ENCODE results near the gene TLE5.
A peak's percentile ranks its signal among the peaks of the same experiment; 100 is the strongest.

TLE5 gene

GRCh38 chr19:3062165-3063105, at the start of gene TLE5:
TLE5 (minus strand) TSS chr19:3062495; CDS start chr19:3062200, 295 bp downstream.
- DNase-seq: peak in 1 of 2 experiments; percentile 72

DNA sequence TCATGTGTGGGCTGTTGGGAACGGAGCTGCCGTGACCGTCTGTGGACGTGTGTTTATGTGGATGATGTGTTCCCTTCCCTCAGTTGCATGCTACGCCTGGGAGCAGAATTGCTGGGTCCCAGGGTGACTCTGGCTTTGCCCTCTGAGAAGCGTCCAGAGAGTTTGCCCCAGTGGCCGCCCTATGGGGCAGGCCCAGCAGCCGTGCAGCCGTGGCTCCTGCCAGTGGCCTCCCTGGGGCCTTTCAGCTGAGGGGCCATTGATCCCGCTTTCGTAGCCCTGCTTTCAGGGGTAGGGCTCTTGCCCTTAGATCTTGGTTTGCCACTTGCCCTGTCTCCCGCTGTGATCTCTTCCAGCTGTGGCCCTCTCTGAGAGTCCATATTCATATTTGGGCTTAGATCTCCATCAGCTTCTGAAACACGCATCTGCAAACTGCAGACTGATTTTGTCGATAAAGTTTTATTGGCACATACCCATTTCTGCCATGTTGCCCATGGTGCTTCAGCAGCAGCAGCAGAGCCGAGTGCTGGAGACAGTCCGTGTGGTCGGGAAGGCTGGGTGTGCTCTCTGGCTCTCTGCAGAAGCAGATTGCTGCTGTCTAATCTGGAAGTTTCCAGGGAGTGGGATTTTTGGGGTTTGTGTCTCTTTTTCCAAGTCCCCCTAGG, 49.4 kb upstream of the TLE5 start:
- DNase-seq: no peak

DNA sequence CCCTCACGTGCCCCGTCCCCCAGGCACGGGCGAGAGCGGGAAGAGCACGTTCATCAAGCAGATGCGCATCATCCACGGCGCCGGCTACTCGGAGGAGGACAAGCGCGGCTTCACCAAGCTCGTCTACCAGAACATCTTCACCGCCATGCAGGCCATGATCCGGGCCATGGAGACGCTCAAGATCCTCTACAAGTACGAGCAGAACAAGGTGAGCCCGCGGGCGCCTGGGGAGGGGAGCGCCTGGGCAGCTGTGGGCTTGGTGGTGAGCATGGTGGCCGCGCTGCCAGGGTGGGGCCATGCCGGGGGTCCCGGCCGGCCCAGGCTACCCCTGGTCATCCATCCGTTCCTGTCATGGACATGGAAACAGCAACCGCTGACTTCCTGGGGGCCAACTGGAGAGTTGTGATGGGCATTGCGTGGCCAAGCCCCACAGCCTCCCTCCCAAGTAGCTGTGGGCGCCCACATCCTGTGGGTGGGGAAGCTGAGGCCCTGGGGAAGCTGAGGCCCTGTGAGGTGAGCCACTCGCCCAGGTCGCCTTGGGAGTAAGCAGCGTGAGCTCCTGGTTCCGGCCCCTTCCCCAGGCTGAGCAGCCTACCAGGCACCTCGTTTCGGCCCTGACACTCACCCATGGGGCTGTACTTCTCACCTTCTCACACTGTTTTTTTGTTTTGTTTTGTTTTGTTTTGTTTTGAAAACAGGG, 48.0 kb upstream of the TLE5 start:
- no peak for DNase-seq

GRCh38 chr19:3109491-3109890, 47.2 kb upstream of the TLE5 start:
- no peak for DNase-seq

- DNase-seq: peak; percentile 34 to 80
Observed at GRCh38 chr19:3108775-3109174, 46.5 kb upstream of the TLE5 start.

DNA sequence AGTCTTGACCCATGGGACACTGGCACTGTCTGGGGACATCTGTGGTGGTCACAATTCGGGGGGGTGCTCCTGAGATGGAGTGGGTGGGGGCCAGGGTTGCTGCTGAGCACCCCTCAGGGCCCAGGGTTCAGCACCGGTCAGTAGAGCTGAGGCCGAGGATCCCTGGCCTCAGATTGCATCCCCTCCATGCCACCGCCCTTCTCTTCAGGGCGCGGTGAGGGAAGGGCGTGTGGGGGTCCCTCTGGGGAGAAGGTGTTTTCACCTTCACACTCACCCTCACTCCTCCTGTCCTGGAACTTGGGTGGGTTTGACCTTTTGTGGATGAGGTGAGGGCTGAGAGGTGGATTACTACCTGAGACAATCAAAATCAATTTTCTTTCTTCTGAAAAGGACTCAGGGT, 45.4 kb upstream of the TLE5 start:
- no peak for DNase-seq

DNA sequence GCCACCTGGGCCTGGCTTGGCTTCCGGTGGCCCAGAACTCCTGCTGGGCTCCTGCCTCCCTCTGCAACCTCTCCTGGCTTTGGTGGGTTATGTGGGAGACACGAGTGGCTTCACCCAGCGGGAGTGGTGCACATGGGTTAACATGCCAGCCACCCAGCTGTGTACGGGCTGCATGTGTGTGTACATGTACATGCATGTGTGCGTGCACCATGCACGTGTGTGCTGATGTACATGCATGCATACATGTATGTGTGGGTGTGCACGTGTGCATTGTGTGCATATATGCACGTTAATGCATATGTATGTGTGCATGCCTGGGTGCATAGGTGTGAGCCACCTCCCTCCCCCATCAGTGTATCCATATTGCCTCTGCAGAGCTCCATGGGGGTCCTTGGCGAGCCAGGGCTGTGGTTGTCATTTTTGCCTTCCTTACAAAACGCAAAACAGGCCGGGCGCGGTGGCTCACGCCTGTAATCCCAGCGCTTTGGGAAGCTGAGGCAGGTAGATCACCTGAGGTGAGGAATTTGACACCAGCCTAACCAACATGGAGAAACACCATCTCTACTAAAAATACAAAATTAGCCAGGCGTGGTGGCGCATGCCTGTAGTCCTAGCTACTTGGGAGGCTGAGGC, 44.3 kb upstream of the TLE5 start:
- DNase-seq: no peak

DNA sequence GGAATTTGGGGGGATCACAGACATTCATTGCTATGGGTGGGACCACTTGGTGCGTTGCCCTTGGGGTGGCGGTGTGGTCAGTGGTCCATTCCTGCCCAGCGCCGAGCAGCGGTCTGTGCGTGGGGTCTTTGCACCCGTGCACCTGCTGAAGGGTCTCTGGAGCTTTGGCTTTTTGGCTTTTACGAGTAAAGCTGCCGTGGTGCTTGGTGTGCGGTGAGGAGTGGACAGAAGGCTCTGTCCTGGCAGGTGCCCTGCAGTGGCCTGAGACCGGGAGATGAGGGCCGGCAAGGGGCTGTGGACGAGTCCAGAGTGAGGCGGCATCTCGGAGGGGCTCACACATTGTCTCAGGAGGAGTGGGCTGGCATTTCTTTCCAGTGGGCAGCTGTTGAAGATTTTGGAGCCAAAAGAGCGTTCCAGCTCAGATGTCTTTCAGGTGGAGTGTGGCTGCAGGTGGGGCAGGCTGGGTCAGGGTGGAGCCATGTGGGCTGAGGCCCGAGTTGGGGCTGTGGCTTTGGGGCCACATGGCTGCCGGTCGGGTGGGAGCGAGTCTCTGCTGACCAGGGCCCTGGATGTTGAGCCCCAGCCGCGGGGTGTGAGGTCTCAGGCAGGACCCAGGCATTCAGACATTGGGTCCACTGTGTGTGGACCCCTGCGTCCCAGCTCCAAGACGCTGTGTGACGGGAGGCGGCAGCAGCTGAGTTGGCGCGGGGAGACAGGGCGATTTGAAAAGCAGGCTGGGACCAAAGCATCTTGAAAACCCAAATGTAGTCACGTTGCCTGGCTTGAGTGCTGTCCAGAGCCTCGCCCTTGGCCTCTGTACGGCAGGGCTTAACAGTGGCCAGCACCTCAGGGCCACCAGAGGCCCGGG, 43.6 kb upstream of the TLE5 start:
- DNase-seq: no peak

GRCh38 chr19:3104708-3104983, 42.4 kb upstream of the TLE5 start:
- no peak for DNase-seq

DNA sequence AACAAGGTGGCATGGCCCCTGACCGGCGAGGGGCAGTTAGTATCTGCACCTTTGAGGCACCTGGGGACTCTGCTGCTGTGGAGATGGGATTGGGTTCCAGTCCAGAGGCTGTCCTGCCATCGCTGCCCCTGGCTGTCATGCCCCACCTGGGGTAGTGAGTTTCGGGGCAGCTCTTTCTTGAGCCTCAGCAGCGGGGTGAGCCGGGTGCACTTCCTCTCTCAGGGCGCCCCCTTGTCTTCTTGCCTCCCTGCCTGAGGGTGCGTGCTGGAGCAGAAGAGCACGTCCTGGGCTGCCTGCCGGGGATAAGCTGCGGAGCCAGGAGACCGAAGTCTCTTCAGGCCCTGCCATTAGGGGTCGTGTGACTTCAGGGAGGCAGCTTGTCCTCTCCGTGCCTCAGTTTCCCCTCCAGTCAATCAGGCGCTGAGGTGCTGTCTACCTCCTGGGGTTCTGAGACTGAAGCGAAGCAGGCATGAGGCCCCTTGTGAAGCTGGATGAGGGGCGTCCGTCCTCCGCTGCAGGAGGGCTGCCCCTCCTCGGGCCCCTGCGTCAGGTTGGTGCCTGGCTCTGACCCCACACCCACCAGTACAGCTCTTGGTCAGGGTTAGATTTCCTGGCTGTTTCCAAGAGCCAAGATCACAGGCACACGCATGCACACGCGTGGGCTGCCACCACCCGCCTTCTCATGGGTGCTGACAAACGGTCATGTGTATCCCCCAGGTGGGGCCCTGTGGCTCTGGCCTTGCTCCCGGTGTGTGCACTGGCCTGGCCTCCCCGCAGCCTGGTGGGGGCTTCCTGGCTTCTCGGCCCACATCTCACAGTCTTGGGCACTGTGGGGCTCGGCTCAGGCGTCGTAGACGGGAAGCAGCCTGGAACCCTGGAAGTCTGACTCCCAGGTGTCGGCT, 40.2 kb upstream of the TLE5 start:
- DNase-seq: no peak

DNA sequence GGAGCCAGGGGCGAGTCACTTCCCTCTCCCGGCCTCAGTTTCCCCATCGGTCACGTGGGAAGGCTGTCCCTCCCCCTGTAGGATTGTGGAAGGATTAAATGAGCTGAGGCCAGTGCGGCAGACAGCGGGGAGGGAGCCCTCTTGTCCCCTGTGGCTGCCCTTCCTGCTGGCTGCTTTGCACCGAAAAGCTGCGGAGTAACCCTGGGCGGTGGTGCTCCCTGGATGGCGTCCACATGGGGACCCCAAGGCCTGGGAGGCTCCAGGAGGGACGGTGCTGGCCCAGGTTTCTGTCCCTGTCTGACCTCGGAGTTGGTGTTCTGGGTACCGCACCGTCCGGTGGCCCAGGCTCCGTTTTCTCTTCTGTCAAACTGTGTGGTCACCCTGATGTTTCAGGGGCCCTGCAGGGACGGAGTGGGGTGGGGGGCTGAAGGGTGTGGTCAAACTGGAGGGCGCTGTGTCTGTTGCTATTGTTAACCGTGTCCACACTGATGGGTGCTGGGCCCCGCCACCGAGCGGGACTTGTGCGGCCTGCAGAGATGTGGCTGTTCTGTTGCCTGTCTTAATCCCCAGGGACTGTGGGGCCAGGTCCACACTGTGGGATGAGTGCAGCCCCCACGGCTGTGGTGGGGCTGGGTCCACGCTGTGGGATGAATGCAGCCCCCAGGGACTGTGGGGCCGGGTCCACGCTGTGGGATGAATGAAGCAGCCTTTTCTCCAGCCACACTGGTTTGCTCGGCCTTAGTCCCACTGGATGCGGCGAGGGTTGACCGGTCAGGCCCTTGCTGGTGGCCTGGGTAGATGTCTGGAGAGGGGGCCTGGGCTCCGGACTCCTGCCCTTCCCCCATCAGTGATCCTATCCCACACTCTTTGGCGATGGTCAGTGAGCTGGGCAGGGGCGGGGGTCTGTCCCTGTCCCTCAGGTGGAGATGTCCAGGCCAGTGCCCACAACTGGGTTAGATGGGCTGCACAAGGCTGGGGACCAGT, 38.7 kb upstream of the TLE5 start:
- DNase-seq: no peak

DNA sequence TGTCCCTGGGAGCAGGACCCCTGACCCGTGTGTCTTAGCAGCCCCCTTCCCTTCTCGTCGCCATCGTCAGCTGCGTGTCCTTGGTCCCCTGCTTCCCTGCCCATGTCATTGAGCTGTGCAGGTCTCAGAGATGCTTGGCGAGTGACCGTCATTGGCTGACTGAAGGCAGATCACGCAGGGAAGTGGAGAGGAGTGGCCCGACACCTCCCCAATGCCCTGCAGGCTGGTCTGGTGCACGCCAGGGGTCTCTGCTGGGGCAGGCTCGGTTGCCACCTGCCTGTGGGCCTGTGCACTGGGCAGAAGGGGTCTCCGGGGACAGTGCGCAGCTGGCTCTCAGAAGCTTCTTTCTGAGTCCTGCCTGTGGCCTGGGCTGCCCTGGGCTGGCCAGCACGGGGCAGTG, 38.0 kb upstream of the TLE5 start:
- no peak for DNase-seq

DNA sequence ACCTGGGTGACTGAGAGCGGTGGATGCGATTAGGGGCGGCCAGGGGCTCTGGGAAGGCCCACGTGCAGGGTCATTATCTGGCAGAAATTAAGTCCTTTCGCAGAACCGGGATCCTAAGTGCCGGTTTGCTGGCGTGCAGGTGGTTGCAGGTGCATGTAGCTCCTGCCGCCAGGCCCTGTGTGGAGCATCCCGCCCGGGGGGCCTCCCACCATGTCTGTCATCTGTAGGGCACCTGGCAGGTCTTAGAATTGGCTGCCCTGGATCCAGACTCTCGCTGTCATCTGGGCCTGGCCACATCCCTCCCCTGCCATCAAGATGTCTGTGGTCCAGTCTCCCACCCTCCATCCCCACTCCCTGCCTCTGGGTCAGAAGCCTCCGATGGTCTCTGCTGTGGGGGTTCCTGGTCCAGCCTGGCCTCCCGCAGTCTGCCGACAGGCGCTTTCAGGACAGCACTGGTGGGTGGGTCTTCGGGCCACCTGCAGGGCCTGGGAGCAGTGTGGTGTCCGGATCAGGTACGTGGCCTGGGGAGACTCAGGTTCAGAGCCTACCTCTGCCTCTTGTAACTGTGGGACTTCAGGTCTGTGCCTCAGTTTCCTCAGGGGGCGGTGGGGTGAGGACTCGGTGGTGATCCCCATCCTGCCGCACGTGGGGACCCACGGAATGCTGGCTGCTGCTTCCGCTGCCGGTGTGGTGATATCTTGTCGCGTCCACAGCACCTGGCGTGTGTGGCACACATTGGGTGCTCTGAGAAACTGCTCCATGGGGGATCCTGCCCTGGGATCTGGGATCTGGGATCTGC, 37.3 kb upstream of the TLE5 start:
- DNase-seq: no peak

- DNase-seq: no peak
Observed at GRCh38 chr19:3098515-3099346, 36.4 kb upstream of the TLE5 start.

DNA sequence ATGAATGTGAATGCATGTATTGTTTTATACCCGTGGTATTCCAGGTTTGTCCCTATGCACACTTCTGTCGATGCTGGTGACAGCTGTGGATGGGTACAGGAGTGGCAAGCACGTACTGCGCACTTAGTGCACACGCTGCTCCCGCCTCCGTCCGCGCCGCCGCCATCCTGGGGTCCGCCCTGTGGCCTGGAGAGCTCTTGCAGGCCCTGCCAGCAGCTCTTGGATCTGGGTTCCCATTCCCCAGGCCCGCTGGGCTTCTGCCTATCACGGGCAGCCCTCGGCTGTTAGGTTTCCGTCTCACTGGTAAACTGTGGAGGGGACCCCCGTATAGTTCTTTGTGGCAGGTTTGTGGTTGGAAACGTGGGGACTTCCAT, 35.8 kb upstream of the TLE5 start:
- DNase-seq: no peak

- DNase-seq: no peak
Observed at GRCh38 chr19:3097442-3097871, 35.2 kb upstream of the TLE5 start.

DNA sequence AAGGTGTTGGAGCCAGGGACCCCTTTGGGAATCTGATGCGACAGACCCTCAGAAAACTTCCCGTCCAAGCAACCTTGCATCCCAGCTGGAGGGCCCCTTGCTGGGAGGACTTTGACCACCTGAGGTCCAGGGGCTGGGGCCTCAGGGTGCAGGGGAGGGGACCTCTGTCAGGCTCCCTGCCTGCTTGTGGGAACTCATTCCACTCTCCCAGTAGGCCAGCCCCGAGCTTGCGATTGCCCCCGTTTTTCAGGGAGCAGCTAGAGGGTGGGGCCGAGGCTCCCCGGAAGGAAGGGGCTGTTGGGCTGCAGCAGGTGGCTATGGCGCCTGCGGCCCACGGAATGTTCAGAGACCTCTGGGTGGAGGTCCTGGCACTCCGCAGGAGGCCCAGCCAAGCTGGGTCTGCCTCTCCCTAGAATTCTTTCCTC, 34.6 kb upstream of the TLE5 start:
- DNase-seq: no peak

DNA sequence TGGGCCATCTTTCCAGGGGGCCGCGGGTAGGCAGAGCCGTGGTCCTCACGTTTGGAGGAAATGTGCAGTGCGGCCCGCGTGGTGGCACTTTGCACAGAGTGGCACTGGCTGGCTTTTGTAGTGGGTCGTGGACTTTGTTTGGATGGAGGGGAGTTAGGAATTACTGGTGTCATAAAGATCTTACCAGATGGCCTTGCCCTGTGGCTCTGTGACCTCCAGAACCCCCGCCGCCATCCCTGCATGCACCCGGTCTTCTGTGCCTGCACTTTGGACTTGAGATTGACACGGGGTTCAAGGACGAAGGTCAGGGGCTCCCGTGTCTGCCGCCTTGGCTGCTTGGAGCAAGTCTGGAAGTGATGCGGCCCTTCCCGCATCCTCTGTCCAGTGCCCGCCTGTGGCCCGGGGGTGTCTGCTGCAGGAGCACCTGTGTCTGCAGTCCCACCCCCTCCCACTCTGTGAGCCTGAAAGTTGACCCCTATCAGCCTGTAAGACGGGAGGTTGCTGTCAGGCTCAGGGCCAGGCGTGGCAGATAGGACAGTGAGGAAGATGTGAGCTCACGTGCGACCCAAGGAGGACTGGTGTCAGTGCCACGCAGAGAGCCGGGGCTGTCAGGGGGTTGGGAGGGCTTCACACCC, 34.1 kb upstream of the TLE5 start:
- no peak for DNase-seq
